ENCODE data around the gene IGSF8.

IGSF8 gene

DNA sequence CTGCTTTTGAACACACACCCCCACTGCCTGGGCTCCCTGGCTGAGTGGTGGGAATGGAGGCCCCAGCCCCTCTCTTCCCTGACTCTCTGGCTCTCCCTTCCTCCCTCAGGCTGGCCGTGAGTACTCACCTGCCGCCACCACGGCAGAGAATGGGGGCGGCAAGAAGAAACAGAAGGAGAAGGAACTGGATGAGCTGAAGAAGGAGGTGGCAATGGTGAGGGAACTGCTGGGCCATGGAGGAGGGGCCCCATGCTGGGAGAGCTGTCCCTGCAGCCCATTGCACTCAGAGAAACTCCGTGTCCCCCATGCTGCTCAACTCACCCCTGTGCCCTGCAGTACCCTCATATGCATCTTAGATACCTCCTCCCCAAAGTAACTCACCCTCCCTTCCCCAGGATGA is 22.4 kb upstream of the IGSF8 start:
- peaks cover 12% of the 10 kb centered on the region for H3K27me3 ChIP-seq (ENCODE audit: control insufficient read depth, low read length)
- no peaks in the 10 kb centered on the region for H3K36me3 ChIP-seq (ENCODE audit: control insufficient read depth, low read length)
- H3K9me2 ChIP-seq (replicated peaks; ENCODE audit: control insufficient read depth, low read length) = no peaks in the 10 kb centered on the region
- TF ChIP-seq, protein P1, sequence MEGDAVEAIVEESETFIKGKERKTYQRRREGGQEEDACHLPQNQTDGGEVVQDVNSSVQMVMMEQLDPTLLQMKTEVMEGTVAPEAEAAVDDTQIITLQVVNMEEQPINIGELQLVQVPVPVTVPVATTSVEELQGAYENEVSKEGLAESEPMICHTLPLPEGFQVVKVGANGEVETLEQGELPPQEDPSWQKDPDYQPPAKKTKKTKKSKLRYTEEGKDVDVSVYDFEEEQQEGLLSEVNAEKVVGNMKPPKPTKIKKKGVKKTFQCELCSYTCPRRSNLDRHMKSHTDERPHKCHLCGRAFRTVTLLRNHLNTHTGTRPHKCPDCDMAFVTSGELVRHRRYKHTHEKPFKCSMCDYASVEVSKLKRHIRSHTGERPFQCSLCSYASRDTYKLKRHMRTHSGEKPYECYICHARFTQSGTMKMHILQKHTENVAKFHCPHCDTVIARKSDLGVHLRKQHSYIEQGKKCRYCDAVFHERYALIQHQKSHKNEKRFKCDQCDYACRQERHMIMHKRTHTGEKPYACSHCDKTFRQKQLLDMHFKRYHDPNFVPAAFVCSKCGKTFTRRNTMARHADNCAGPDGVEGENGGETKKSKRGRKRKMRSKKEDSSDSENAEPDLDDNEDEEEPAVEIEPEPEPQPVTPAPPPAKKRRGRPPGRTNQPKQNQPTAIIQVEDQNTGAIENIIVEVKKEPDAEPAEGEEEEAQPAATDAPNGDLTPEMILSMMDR (IDR thresholded peaks at IDR 0.05; ENCODE audit: low read depth, low read length, poor library complexity, severe bottlenecking) = no peak
- no peak for TF ChIP-seq EZH2phosphoT487 (IDR thresholded peaks at IDR 0.05; ENCODE audit: borderline replicate concordance, low read length)
- H3F3A ChIP-seq (ENCODE audit: control insufficient read depth, insufficient read depth) = no peaks in the 10 kb centered on the region
- no peak overlapping the region for H3K4me3 ChIP-seq (ENCODE audit: low read length)
- H3K9me3 ChIP-seq (ENCODE audit: control insufficient read depth, insufficient read depth, low read length) = no peaks in the 10 kb centered on the region
- H3K4me1 ChIP-seq (ENCODE audit: control insufficient read depth, low read length) = no peaks in the 10 kb centered on the region
- no peaks in the 10 kb centered on the region for H4K20me1 ChIP-seq (ENCODE audit: control insufficient read depth, insufficient read depth, low read depth, low read length)
- no peaks in the 10 kb centered on the region for H3K79me2 ChIP-seq (ENCODE audit: control insufficient read depth, low read length)
- H3K4me2 ChIP-seq (ENCODE audit: low read length) = no peak overlapping the region
- no peak overlapping the region for H3K27ac ChIP-seq (ENCODE audit: low read depth, low read length)

DNA sequence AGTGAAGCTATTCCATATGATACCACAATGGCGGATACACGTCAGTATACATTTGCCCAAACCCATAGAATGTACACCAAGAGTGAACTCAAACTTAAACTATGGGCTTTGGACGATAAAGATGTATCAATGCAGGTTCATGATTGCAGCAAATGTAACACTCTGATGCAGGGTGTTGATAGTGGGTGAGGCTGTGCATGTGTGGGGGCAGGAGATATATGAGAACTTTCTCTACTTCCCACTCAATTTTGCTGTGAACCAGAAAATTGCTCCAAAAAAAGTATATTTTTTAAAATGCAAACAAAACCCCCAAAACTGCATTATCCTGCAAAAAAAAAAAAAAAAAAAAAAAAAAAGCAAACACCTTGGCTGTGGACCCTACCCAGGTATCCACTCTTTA is 20.5 kb upstream of the IGSF8 start:
- Histone ChIP-seq H3K4me2 (ENCODE audit: low read length) (no peak overlapping the region), H4K20me1 (ENCODE audit: control insufficient read depth, insufficient read depth, low read depth, low read length) (no peaks in the 10 kb centered on the region), H3K9me2 (replicated peaks; ENCODE audit: control insufficient read depth, low read length) (no peaks in the 10 kb centered on the region), H3F3A (ENCODE audit: control insufficient read depth, insufficient read depth) (no peaks in the 10 kb centered on the region), H3K4me3 (ENCODE audit: low read length) (no peak overlapping the region), H3K36me3 (ENCODE audit: control insufficient read depth, low read length) (no peaks in the 10 kb centered on the region), H3K4me1 (ENCODE audit: control insufficient read depth, low read length) (no peaks in the 10 kb centered on the region), H3K27ac (ENCODE audit: low read depth, low read length) (no peak overlapping the region), H3K79me2 (ENCODE audit: control insufficient read depth, low read length) (no peaks in the 10 kb centered on the region), H3K27me3 (ENCODE audit: control insufficient read depth, low read length) (peaks cover 18% of the 10 kb centered on the region), H3K9me3 (ENCODE audit: control insufficient read depth, insufficient read depth, low read length) (no peaks in the 10 kb centered on the region)
- TF ChIP-seq, protein P1 (IDR thresholded peaks at IDR 0.05; ENCODE audit: low read depth, low read length, poor library complexity, severe bottlenecking) = no peak
- no peak for TF ChIP-seq EZH2phosphoT487 (IDR thresholded peaks at IDR 0.05; ENCODE audit: borderline replicate concordance, low read length)

DNA sequence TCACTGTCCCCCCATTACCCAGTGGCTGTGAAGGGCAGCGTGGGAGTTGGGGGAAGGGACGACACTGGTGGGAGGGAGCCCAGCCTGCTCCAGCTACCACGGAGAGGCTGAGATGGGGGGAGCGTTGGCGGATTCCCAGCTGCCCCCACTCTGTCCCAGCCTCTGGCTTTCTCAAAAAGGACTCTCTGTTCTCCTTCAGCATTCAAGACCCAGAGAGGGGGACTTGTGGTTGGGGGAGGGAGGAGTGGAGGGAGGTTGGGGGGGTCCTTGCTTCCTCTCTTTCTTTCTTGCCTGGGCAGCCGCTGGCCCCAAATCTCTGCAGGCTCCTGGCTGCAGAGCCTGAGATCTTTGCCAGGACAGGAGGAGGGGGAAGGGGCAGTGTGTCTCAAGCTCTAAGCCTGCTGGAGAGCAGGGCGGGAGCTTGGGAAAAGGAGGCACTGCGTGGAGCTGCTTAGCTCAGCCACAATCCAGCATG is 19.3 kb upstream of the IGSF8 start:
- Histone ChIP-seq H3K4me1 (ENCODE audit: control insufficient read depth, low read length) (no peaks in the 10 kb centered on the region), H4K20me1 (ENCODE audit: control insufficient read depth, insufficient read depth, low read depth, low read length) (no peaks in the 10 kb centered on the region), H3K27me3 (ENCODE audit: control insufficient read depth, low read length) (peaks cover 18% of the 10 kb centered on the region), H3K9me3 (ENCODE audit: control insufficient read depth, insufficient read depth, low read length) (no peaks in the 10 kb centered on the region), H3K27ac (ENCODE audit: low read depth, low read length) (no peak overlapping the region), H3K79me2 (ENCODE audit: control insufficient read depth, low read length) (no peaks in the 10 kb centered on the region), H3F3A (ENCODE audit: control insufficient read depth, insufficient read depth) (no peaks in the 10 kb centered on the region), H3K4me3 (ENCODE audit: low read length) (no peak overlapping the region), H3K9me2 (replicated peaks; ENCODE audit: control insufficient read depth, low read length) (no peaks in the 10 kb centered on the region), H3K4me2 (ENCODE audit: low read length) (no peak overlapping the region), H3K36me3 (ENCODE audit: control insufficient read depth, low read length) (no peaks in the 10 kb centered on the region)
- TF ChIP-seq, protein P1 (IDR thresholded peaks at IDR 0.05; ENCODE audit: low read depth, low read length, poor library complexity, severe bottlenecking) = no peak
- no peak for TF ChIP-seq EZH2phosphoT487 (IDR thresholded peaks at IDR 0.05; ENCODE audit: borderline replicate concordance, low read length)
